NOMO-1 (cell line): Measurements from ENCODE around the gene MAP1B.

Experiments
- DNase-seq, 2 experiments: peaks; one replicate each; lab custom pipeline; 2025; ENCODE audit not compliant: unreplicated experiment in 2 of 2; lab: John Stamatoyannopoulos, UW

Gene MAP1B

DNA sequence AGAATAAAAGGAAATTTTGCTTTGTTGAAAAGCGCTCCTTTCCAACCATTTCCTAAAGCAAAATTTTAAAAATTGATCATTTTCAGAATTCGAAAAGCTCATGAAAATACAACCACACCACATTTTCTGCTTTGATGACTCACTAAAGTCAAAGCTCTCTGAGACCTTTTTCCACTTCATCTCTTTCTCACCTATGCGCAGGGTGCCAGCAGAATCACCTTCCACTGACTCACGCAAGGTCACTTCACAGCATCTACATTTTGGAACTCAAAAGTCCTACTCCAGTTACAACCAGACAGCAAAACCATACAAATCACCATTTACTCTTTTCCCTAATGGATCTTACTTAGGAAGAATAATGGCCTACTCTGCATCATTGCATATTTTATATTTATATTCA, 106.2 kb downstream of the MAP1B start:
- DNase-seq, result no peak

DNA sequence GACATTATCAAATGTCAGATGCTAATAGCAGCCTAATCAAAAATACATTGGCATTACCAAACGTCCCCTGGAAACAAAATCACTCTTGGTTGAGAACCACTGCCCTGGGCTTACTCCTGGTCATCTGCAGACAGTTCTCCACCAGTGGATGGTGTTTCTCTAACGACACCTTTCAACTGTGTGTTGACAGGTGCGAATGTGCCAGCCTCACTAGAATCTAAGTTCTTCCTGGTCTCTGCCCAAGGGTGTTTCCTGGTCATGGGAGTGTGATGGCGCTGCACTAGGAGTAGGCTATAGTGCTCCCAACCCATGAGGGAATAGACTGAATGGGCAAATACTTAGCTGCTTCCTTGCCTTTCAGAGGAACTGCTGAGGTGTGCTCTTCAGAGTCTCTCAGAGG, 106.9 kb downstream of the MAP1B start:
- DNase-seq, result no peak

DNA sequence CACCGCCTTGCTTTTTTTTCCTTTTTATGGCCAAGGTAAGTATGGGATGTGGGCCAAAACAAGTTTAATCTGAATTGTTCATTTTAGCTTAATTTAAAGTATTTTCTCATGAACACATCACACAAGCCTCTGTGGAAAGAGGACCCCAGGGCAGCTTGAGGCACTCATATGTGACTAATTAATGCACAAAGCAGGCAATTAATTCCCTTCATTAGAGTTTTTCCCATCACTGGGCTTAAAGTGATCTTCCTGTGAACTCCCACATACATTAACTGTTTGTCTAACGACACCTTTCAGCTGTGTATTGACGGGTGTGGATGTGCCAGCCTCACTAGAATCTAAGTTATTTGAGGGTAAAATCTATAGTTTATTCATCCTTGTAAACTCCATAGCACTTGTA, 109.5 kb downstream of the MAP1B start:
- DNase-seq, result no peak

DNA sequence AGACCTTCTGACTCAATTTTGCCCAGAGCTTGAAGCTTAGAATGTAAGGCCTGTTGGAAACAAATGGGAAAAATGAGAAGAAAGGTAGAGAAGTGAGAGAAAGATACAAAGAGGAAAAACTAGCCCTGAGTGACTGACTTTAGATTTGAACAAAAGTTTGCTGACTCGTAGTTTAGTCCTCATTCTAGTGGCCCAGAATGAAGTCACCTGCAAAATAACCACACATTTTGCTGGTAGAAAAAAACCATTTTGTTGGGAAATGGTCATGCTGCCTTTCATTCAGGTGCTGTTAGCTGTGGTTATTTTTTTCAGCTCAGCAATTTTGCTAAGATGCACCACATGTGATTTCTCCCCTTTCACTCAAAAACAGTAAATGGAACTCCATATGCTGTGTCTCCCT, 113.8 kb downstream of the MAP1B start:
- DNase-seq, result no peak

DNA sequence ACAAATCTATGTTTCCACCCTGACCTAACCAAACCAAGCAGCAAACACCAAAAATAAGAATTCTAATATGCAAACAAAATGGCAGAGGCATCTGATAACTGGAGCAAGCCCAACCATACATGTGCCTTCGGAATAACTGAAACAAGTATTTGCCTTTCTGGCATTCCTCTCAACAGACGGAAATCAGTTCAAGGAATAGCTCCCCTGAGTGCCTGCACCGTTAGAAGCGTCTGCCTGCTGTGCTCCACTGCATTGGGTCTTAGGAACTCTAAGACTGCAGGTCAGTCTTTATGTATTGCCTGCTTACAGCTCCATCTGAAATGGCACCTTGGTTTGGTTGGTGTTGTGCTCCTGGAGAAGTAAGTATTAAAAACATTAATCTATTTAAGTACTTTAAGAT, 114.3 kb downstream of the MAP1B start:
- DNase-seq, result no peak

DNA sequence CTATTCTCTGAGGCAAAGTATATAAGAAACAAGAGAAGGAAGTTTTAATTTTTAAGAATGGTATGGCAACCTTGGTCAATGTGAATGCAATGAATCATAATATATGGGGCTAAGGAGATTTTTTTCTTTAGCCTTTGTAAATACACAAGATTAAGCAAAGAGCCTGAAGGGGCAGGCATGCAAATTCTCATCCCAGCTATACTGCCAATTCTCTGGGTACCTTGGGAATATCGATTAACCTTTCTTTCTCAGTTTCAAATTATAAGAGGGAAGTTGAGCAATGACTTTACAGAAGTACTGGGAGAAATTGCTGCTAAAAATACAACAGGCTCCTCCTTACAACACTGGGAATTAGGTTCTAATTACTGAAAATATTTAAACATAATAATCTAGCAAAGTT, 115.2 kb downstream of the MAP1B start:
- no peak for DNase-seq

DNA sequence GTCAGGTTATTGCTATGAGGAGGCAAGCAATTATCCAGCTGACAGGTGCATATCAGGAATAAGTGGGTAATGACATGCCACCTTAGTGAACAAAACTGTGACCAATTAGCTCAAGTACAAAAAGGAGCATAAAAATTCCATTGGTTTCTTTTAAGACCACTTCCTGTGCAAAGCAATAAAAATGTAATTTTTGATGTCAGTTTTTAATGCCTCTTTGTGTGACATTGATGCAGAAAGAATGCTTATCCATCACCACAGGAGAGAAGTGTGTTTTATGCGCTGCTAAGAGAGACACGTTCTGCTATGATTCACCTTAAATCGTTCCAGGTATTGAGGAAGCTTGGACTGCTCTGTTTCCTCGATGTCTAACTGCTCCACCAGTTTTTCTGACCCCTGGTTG, 116.1 kb downstream of the MAP1B start:
- DNase-seq, result no peak

DNA sequence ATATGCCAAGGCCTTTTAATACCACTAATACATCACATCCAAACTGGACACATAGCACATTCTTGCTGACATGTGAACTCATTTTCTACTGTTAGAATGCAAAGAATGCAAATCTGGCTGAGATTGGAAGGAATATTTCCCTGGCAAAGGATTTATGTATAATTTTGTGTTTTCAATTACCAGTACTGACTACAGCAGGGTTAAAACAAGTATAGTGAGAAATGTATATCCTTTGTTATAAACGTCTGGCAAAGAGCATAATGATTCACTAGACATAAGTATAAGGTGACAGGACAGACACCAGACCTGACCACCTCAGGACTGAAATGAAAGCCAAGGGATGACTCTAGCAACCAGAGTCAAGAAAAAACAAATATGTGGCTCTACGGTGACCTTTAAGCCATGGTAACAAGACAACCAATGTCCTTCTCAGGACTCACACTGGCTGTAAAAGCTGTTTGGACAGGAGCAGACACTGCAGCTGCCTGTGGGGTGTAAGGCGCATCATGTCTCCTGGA, 117.7 kb downstream of the MAP1B start:
- DNase-seq, result no peak

DNA sequence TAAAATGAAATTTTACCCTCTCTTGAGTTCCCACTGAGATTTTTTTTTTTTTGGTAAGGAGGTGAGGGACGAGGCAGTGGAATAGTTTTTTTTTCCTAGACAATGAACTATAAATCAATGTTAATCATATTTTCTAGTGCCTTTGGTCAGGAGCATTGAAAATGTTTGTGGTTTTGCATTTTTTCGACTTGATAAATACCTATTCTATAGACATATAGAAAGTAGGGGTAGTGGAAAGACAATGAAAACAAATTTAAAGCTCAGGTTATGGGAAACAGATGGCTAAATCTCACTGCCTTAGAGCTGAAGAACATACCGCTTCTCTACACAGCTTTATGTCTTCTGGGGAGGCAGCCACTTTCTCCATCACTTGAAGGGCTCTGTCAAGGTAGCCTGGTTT, 118.5 kb downstream of the MAP1B start:
- DNase-seq, result no peak

DNA sequence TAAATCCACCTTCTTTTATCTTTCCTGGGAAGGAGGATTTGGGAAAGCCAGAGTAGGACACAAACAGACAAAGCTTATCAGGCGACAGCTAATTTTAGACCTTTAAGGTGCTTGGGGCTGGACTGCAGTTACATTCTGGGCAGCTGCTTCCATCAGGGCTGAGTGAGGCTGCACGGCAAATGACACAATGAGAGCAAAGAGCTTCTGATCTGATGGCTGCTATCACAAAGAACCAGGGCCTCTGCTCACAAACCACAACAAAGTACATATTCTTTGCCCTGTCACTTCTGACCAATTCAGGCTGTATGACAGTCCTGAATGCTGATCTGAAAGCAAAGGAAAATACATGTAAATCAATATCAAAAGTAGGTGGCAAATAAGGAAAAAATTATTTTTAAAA, 119.7 kb downstream of the MAP1B start:
- DNase-seq, result no peak

DNA sequence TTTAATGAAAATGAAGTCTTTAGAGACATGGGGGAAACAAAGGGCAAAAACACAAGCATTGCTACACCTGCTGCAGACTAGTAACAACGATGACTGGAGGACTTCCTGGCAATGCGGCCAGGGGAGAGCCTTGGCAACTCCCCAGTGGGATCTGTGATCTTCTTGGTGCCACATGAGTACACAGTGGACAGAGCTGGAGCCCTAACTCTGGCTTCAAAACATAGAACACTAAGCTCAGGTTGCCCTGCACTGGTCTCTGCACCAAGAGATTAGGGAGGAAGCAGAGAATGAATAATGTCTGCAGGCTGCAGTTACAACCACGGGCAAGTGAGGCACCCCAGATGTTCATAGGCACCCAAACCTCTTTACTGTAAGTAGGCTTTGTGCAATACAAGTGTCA, 121.7 kb downstream of the MAP1B start:
- no peak for DNase-seq

DNA sequence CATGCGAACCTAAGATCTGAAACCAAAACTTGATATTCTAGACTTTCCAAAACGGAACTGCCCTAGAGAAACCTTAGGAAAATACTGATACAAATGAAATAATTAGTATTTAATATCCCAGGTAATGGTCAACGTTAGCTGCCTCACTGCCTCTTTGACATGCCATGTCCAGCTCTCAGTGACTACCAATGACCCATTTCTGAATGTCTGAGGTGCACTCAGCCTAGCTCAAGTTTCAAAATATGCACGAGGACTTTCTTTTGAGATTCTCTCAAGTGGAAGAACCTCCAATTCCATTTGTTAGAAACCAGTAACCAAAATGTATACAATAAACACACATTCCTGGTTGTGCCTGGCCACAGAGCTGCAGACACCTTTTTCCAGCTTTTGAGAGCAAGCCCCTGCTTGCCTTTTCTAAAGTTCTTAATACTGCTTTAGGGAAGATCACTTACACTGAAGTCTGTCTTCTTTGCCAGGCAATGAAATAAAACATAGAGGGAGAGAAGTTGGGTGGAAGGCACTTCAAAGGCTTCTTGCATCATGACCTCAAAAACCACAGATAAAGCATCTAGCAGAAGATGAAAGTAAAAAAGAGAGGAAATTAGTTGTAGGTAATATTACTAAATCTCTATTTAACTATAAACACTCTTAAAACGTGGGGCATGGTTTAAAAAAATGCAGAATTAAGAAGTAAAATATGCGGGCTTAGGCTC, 124.9 kb downstream of the MAP1B start:
- peak; percentile 51 to 83 for DNase-seq

DNA sequence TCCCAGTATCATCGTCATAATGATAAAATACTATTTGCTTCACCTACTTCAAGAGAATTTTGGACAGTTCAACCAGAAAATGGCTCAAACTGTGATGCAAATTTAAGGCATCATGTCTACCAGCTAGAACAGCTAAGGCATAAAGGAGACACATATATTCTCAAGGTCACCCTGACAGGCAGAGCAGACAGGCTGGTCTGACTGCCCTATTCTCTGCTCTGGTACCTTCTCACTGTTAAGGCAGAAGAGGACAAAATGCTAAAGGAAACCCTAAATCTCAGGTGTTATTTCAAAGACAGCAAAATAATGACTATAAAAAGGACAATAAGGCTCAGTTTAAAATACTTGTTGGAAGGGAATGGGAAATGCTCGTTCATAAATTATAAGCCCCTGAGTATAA, 125.6 kb downstream of the MAP1B start:
- DNase-seq, result no peak

DNA sequence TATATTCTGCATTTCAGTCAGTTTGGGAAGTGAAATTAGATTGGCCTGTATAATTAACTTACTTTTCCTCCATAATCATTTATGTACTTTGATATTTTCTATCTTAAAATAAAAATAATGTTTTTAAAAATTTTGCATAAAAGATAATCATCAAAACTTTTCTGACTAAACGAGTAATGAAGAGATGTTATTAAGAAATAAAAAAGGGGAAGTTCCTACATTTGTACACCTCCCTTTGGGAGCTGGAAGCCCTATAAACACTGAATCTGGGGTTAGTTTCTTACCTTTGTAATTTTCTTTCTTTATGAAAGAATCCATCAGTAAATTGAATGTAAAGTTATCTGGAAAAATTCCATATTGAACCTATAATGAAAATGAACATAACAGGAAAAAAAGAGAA, 126.6 kb downstream of the MAP1B start:
- DNase-seq, result no peak

DNA sequence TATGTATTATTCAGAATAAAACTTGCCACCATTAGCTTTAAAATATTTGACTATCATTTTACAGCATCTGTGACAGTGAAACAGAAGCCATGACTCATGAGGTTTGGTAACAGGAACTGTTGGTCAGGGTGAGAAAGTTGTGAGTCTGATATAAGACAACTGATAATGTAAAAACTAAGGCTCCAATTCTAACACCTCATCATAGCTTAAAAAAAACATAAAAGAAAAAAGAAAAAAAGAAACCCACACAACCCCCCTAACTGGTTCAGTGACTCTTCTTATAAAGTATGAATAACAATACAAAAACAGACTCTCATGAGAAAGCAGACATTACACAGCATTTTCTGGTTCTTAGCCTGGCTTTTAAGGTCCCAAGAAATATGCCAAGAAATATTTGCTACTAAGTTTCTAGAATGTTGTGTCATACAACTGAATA, 127.0 kb downstream of the MAP1B start:
- peak; percentile 16 to 71 for DNase-seq

DNA sequence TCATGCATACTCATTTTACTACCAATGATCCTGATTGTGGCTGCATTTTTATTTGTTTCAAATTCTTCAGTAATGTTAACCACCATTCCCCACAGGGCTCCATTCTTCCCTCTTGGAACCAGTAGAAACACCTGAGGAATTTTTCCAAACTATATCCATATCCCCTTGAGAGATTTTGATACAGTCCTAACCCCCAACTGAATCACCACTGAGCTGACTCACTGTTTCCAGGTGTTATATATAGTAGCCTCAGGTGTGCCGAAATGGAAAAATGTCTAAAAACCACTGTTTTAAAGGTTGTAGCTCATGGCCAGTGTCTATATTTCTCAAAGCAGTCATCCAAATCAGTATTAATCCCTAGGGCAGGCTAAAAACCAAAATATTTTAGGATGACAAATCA, 127.6 kb downstream of the MAP1B start:
- DNase-seq, result no peak

DNA sequence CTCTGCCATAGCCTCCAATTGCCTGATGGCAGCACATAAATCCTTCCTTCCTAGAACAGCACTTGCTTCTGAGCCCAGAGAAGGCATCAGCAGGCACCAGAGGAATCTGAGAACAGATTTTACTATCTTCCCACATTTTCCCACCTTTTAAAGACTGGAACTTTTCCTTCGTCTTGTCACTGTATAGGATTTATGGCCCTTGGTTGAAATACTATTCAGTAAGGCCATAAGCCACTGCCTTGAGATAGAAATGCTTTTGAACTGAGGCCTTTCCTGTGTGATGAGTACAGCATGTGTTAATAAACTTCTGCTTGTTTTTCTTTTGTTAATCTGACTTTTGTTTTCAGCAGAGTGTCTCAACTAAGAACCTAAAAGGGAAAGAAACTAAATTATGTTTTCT, 128.4 kb downstream of the MAP1B start:
- no peak for DNase-seq

DNA sequence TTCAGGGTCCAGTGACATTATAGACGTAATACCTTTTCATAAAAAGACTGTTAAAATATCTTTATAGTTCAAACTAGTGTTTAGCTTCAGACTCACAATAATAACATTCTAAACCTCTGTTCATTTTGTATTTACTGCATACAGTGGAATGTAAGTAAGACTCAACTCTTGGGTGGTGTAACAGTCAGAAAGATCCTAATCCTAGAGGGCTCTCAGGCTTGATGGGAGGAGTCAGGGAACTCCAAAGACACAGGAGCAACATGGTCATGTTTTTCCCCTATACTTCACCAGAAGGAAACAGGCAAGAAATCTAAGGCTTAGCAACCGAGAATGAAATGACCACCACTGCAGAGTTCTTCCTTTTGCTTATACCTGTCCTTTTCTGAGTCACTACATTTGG, 130.1 kb downstream of the MAP1B start:
- no peak for DNase-seq

DNA sequence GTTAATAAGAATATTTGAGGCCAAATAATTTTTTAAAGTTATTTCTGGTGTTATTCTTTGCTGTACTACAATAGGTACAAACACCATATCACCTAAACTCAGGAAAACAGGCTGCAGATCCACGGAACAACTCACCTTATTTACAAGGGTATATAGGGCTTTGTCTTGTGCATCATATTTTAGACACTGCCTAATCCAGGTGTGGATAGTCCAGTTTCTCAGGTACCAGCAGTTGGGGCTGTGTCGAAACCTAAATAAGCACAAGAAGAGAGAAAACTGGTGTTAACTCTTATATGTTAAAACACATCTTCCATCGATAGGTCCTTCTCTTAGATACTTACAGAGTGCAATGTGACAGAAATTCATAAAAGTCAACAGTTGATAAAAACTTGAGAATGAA, 130.6 kb downstream of the MAP1B start:
- no peak for DNase-seq

DNA sequence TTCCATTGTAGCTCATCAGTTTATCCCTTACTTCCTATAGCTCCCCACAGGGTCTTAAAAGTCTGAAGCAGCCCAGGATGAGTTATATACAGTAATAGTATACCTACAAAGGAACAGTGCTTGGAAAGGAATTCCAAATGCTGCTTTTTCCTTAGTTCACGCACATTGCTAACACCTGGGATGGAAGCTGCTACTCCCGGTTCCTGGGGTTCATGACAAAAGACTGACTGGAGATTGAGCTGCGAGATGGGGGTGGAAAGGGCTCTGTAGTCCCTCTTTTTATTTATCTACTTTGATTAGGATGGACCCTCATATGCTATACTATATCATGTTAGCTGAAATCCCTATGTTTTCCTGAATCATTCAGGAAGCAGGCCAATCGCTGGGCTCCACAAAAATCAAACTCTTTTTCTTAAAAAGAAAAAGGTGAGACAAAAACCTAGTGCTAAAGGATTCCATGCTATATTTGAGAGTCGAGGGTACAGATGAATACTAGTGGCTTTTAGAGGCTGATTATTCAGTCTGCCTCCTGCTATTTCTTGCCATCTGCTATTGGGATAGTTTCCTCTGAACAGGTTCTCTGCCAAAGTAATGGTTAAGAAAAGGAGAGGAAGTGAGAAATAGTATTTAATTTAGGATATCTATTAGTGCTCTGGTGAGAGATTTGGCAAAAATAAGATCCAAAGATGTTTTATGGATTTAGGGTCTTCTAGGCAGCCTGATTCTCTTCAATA, 131.6 kb downstream of the MAP1B start:
- DNase-seq, result no peak

DNA sequence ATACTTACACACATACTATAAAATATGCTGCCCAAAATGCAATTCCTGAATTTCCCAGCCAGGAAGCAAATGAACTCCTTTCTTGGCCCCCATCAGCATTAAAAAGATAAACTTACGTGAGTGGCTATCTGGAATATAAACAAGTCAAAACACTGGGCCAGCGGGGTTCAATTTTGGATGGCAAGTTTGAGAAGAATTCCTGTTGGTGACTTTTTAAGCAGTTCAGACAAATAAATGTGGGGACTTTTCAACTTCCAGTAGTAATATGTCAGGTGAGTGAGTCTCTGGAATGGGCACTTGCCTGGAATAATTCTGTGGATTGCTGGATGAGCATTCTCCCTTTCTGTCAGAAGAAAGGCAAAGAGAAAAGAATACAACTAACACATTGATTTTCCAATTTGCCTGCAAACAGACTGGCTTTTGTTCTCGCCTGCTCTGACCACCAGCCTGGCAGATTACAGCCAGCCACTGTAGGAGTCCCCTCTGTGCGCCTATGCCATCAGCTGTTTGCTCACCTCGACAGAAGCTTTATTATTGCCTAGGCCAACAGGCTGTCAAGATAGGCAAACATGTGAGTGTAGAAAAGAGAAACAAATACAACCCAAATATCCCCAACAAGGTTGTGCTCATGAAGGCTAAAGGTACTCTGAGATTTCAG, 134.2 kb downstream of the MAP1B start:
- no peak for DNase-seq
